ENCODE measurements around the gene SLC25A25.
A peak's percentile ranks its signal among the peaks of the same experiment; 100 is the strongest.

The SLC25A25 gene

DNA sequence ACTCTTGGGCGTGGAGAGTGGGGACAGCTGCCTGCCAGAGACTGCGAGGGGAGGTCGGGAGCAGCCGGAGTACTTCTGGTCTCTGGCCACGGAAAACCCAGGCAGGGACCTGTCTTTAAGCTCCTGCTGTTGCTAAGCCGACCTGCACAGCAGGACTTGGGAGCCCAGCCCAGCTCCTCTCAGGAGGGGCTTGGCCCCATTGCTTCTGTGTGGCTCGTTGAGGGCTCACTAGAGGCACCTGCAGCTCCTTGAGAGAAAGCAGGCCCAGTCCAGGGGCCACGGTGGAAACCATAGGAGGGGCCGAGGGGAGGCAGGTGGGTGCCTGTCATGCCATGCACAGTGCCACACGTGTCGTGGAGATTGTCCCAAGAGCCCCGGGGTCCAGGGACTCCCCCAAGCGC lies 77.9 kb downstream of the SLC25A25 start:
- TF ChIP-seq, protein P1, sequence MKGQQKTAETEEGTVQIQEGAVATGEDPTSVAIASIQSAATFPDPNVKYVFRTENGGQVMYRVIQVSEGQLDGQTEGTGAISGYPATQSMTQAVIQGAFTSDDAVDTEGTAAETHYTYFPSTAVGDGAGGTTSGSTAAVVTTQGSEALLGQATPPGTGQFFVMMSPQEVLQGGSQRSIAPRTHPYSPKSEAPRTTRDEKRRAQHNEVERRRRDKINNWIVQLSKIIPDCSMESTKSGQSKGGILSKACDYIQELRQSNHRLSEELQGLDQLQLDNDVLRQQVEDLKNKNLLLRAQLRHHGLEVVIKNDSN (IDR thresholded peaks at IDR 0.05) = no peak
- TF ChIP-seq RAD21 (IDR thresholded peaks at IDR 0.05; ENCODE audit: low read depth) (no peak), YY1 (IDR thresholded peaks at IDR 0.05; ENCODE audit: low read depth) (no peak), TAF1 (IDR thresholded peaks at IDR 0.05; ENCODE audit: low read depth) (0 out of 2 replicates have a peak, but pooled peaks have one; percentile 18), TEAD4 (IDR thresholded peaks at IDR 0.05) (no peak), CEBPB (IDR thresholded peaks at IDR 0.05) (no peak), ZBTB7A (IDR thresholded peaks at IDR 0.05; ENCODE audit: low read depth) (no peak; the same call in none of the 2 replicates), TCF12 (IDR thresholded peaks at IDR 0.05; ENCODE audit: low read depth) (peak; percentile 72), NFIC (IDR thresholded peaks at IDR 0.05) (peak; percentile 66), EP300 (IDR thresholded peaks at IDR 0.05; ENCODE audit: borderline replicate concordance) (peak; percentile 4; the same call in 1 of the 2 replicates), CREB1 (IDR thresholded peaks at IDR 0.05; ENCODE audit: low read depth) (no peak), EGR1 (IDR thresholded peaks at IDR 0.05) (no peak), FOXM1 (IDR thresholded peaks at IDR 0.05; ENCODE audit: borderline replicate concordance, low read depth) (peak; percentile 26; the same call in 1 of the 2 replicates)
- TF ChIP-seq, protein P2, sequence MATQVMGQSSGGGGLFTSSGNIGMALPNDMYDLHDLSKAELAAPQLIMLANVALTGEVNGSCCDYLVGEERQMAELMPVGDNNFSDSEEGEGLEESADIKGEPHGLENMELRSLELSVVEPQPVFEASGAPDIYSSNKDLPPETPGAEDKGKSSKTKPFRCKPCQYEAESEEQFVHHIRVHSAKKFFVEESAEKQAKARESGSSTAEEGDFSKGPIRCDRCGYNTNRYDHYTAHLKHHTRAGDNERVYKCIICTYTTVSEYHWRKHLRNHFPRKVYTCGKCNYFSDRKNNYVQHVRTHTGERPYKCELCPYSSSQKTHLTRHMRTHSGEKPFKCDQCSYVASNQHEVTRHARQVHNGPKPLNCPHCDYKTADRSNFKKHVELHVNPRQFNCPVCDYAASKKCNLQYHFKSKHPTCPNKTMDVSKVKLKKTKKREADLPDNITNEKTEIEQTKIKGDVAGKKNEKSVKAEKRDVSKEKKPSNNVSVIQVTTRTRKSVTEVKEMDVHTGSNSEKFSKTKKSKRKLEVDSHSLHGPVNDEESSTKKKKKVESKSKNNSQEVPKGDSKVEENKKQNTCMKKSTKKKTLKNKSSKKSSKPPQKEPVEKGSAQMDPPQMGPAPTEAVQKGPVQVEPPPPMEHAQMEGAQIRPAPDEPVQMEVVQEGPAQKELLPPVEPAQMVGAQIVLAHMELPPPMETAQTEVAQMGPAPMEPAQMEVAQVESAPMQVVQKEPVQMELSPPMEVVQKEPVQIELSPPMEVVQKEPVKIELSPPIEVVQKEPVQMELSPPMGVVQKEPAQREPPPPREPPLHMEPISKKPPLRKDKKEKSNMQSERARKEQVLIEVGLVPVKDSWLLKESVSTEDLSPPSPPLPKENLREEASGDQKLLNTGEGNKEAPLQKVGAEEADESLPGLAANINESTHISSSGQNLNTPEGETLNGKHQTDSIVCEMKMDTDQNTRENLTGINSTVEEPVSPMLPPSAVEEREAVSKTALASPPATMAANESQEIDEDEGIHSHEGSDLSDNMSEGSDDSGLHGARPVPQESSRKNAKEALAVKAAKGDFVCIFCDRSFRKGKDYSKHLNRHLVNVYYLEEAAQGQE (IDR thresholded peaks at IDR 0.05; ENCODE audit: low read depth) = no peak
- TF ChIP-seq, protein P3, sequence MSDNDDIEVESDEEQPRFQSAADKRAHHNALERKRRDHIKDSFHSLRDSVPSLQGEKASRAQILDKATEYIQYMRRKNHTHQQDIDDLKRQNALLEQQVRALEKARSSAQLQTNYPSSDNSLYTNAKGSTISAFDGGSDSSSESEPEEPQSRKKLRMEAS (IDR thresholded peaks at IDR 0.05) = no peak

DNA sequence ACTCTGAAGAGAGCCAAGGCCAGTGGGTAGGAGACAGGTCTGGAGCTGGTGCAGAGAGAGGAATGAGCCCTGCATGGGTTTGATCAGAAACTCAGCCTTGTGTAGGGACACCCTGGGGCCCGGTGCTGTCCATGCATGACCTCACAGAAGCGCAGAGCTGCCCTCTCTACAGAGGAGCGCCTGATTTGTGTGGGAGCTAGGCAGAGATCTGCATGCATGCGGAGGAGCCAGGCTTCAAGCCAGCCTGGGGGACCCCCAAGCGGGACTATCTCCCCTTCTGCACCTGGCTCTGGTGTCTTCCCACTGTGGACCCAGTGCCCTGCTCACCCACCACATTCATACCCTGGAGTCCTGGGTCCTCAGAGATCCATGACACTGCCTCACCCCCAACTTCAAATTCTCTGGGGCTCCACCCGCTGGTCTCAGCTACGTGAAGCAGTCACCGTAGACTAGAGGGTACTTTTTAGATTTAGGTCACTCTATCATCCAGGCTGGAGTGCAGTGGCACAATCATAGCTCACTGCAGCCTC lies 78.6 kb downstream of the SLC25A25 start:
- TF ChIP-seq FOXM1 (IDR thresholded peaks at IDR 0.05; ENCODE audit: borderline replicate concordance, low read depth) (no peak), ZBTB7A (IDR thresholded peaks at IDR 0.05; ENCODE audit: low read depth) (no peak)
- TF ChIP-seq, protein P3 (IDR thresholded peaks at IDR 0.05) = 0 out of 2 replicates have a peak, but pooled peaks have one; percentile 6

DNA sequence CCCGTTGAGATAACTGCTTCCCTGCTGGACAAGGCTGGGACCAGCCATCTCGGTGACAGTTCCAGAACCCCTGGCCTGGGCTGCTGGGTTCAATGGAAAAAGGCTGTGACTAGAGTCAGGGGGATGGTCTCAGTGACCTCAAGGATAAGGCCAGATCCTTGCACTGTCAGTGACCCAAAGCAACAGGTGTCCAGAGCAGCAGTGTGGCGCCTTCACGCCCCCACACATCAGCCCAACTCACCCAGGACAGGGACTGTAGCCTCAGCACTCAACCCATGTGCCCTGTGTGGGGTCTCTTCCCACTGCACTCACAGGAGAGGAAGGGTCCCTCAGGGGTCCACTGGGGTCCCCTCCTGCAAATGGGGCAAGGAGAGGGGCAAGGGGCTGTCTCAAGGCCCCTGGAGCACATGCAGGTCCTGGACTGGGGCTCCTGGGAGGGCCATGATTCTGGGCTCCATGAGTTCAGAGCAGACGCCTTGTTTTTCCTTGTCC lies 80.5 kb downstream of the SLC25A25 start:
- TF ChIP-seq EGR1 (IDR thresholded peaks at IDR 0.05) (0 out of 2 replicates have a peak, but pooled peaks have one; percentile 27), TCF12 (IDR thresholded peaks at IDR 0.05; ENCODE audit: low read depth) (no peak)

DNA sequence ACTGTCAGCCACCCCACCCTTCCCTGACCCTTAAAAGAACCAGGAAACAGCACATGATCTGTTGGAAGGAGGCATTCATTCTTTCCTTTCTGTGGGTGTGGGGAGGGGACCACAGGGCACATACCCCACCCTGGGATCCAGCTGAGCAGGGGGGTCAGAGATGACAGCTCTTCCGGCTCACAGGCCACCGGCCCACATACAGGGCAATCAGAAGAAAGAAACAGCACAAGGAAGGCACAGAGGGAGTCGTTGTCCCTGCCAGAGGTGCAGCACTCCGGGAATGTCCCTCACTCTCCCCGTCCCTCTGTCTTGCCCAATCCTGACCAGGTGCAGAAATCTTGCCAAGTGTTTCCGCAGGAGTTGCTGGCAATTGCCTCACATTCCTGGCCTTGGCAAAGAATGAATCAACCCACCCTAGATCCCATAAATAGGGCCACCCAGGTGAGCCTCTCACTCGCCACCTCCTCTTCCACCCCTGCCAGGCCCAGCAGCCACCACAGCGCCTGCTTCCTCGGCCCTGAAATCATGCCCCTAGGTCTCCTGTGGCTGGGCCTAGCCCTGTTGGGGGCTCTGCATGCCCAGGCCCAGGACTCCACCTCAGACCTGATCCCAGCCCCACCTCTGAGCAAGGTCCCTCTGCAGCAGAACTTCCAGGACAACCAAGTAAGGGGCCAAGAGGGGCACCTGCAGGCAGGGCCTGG lies 81.1 kb downstream of the SLC25A25 start, which contains the start of gene LCN2:
Gene LCN2, plus strand, starts transcription at position 453 of the 701 bp plus-strand sequence. Its CDS starts 73 bp downstream, at position 526.
- TF ChIP-seq, protein P1 (IDR thresholded peaks at IDR 0.05) = no peak
- peak; percentile 91 for TF ChIP-seq TEAD4 (IDR thresholded peaks at IDR 0.05)
- TF ChIP-seq YY1 (IDR thresholded peaks at IDR 0.05; ENCODE audit: low read depth) = peak; percentile 43; the same call in 1 of the 2 replicates
- peak; percentile 89 for TF ChIP-seq ZBTB7A (IDR thresholded peaks at IDR 0.05; ENCODE audit: low read depth)
- TF ChIP-seq EP300 (IDR thresholded peaks at IDR 0.05; ENCODE audit: borderline replicate concordance) = peak; percentile 81
- TF ChIP-seq NFIC (IDR thresholded peaks at IDR 0.05) = peak; percentile 96
- TF ChIP-seq TAF1 (IDR thresholded peaks at IDR 0.05; ENCODE audit: low read depth) = no peak
- no peak for TF ChIP-seq RAD21 (IDR thresholded peaks at IDR 0.05; ENCODE audit: low read depth)
- TF ChIP-seq FOXM1 (IDR thresholded peaks at IDR 0.05; ENCODE audit: borderline replicate concordance, low read depth) = no peak; the same call in 1 of the 2 replicates
- peak; percentile 98 for TF ChIP-seq CEBPB (IDR thresholded peaks at IDR 0.05)
- peak; percentile 92 for TF ChIP-seq TCF12 (IDR thresholded peaks at IDR 0.05; ENCODE audit: low read depth)
- TF ChIP-seq, protein P2 (IDR thresholded peaks at IDR 0.05; ENCODE audit: low read depth) = no peak

DNA sequence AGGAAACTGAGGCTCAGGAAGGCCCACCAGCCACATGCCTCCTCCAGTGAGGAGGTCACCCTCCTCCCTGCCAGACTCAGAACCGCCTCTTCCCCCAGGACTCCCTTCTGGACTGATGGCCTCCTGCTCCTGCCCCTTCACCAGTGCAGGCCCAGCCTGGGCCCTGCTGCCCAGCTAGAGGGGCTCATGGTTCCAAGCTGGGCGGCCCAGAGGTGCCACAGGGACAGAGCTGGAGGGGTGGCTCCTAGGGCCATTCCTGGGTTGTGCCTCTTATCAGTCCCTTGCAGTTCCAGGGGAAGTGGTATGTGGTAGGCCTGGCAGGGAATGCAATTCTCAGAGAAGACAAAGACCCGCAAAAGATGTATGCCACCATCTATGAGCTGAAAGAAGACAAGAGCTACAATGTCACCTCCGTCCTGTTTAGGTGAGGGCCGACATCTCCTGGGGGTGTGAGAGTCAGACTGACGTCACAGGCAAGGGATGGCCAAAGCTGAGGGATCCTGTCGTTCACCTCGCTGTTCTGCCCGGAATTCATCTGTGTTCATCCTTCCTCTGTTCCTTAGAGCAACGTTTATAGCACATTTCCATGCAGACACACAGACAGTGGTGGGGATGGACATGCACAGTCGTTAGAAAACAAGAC lies 82.0 kb downstream of the SLC25A25 start:
- TF ChIP-seq, protein P1 (IDR thresholded peaks at IDR 0.05) = no peak
- TF ChIP-seq FOXM1 (IDR thresholded peaks at IDR 0.05; ENCODE audit: borderline replicate concordance, low read depth) (no peak), EP300 (IDR thresholded peaks at IDR 0.05; ENCODE audit: borderline replicate concordance) (no peak), CREB1 (IDR thresholded peaks at IDR 0.05; ENCODE audit: low read depth) (no peak)
